NCI-H345 treated with DMSO at 0.1 percent for 48 hours (cell line): ENCODE data around the gene GMDS.

ENCODE experiments used
- DNase-seq: peaks from one replicate; lab custom pipeline; 2025; ENCODE audit not compliant: unreplicated experiment; lab: John Stamatoyannopoulos, UW

GMDS gene

GRCh38 chr6:1636971-1637871 lies 608.2 kb downstream of the GMDS start:
- DNase-seq = no peak

DNA sequence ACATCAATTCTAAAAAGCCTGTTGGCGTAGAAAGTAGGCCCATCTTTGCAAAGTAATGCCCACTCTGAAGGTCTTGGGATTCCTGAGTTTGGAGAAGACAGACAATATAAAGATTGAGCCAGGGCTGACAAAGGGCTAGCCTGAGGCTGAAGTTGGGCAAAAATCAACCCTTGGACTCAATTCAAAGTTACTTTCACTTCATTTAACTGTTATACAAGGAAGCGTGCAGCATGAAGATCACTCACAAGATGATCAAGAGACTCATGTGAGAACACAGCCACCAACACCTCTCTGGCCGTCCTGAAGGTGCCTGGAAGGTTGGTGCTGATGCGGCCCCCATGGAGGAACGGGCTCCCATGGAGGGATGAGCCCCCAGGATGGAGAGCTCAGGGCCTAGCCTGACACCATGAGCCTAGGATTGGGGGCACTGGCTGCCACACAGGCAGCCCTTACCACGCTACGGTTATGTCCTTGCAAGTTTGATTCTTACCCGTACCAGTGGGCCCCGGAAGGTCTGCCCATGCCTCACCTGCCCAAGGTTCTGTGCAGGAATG lies 609.1 kb downstream of the GMDS start:
- no peak for DNase-seq

- no peak for DNase-seq
These were observed 609.9 kb downstream of the GMDS start for GRCh38 chr6:1635305-1636010.

- DNase-seq = no peak
These were observed 611.3 kb downstream of the GMDS start for GRCh38 chr6:1634081-1634480.

- DNase-seq = no peak
These were observed 611.9 kb downstream of the GMDS start for GRCh38 chr6:1633366-1634021.

GRCh38 chr6:1631251-1631650 lies 614.2 kb downstream of the GMDS start:
- DNase-seq = no peak

- DNase-seq = no peak
These were observed 614.6 kb downstream of the GMDS start for GRCh38 chr6:1630771-1631217.

DNA sequence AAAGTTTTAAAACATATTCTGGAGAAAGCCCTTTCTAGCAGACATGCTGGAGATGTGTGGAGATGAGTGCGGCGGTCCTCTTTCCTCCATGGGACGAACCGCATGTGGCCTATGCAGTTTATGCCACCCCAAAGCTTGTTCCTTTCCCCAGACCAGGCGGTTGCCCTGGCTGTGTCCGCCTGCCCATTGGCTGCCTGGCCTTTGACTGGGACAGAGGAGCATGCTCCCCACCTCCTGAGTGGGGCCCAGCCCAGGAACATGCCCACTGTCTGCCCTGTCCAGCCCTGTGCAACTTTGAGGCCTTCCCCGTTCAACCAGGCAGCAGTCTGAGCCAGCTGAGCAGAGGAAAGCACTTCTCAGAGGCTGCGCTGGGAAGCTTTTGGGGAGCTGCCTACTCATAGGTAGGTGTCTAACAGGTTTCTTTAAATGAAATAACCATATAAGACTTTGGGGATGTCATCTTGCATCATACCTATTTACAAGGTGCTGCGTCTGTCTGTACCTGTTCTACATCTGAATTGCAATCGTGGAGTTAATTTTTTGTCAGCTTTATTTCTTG lies 615.1 kb downstream of the GMDS start:
- no peak for DNase-seq

DNA sequence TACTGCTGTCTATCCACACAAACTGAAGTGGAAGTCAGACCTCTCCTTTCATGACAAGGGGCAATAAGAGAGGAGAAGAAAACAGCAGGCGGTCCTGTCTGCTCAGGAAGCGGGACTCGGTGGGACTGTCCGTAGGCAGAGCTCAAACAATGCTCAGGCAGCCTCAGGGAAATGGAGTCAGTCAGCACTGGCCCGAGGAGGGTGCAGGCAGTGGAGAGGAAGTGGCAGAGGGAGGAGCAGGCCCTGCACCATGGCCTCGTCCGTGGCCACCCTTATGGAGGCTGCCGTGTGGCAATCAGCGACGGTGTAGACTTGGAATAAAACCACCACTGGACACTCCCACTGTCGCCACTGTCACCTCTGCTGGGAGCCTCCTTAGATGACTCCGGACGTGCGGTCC lies 616.1 kb downstream of the GMDS start:
- DNase-seq = no peak

GRCh38 chr6:1627827-1628560 lies 617.4 kb downstream of the GMDS start:
- no peak for DNase-seq

DNA sequence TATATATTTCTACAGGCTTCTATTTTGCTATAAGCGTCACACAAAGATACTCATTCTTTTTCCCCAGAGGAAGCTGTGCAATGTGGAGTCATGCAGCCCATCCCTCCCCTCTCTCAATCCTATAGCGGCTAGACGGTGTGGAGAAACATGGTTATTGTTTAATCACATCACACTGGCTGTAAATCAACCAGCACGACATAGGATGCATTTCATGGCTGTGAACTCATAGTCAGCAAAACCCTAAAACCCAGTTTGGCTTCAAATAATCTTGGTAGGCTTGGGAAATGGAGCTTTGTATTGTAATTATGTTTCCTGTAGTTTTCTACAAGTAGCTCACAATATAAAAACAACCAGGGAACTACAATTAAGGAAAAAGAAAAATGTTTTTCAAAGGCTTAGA lies 618.9 kb downstream of the GMDS start:
- DNase-seq = no peak

DNA sequence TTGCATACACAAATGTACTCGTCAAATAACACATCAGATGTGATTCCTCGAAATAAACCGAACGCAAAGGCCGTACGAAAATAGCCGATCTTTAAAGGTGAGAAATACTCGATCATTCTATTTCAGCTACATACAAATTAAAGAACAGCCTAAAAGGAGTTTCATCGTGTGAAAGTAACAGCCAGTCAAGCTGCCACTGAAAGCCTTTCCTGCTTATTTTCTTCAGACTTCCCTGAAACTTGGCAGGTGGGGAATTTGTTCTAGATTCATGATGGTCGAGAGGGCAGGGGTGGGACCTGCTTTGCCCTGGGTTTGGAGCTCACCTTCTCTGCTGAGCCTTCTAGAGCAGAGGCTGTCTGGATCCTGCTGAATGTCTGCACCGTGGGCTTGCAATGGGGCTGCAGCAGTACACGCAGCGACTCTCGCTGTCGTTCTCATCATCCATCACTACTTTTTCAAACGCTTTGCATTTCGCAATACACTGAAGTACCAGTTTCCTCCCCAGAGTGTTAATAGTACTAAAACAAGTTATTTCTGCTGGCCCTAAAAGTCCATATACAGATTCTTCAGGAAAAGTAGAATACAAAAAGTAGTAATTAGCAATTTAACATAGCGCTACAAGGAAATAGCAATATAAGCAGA lies 619.5 kb downstream of the GMDS start:
- DNase-seq = no peak

- no peak for DNase-seq
These were observed 620.3 kb downstream of the GMDS start for GRCh38 chr6:1624851-1625781.

- no peak for DNase-seq
These were observed 621.2 kb downstream of the GMDS start for GRCh38 chr6:1624058-1624850.

GRCh38 chr6:1623769-1624057 lies 621.7 kb downstream of the GMDS start:
- no peak for DNase-seq

- DNase-seq = no peak
These were observed 622.3 kb downstream of the GMDS start for GRCh38 chr6:1622851-1623768.

DNA sequence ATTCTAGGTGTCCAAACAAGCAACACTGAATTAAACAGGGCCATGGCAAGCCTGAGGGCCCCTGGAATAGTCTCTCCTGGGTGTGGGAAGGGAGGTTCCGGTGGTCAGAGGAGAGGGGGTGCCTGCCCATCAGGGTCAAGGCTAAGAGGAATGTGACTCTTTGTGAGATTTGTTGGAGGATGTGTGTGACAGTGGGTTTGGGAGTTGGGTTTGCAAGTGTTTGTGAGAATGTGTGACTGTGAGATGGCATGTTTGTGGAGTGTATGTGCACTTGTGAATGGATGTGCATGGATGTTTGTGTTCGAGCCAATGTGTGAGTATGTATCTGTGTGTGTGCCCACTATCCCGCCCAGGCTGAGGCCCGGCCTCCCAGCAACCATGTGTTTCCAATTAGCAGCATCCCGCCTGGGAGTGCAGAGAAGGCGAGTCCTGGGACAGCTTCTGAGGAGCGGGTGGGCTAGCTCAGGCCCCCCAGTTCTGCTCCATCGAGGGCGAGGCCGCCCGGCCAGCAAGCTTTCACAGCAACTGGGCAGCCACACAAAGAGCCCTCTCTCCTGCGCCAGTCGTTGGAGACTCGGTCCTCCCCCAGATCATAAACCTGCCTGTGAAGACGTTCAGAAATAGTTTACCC lies 623.1 kb downstream of the GMDS start:
- no peak for DNase-seq
